NCI-H2029 (cell line): ENCODE results near the gene MROH2A.

Source experiments
- DNase-seq: peaks from one replicate; lab custom pipeline; 2025; lab: John Stamatoyannopoulos, UW

Gene MROH2A

DNA sequence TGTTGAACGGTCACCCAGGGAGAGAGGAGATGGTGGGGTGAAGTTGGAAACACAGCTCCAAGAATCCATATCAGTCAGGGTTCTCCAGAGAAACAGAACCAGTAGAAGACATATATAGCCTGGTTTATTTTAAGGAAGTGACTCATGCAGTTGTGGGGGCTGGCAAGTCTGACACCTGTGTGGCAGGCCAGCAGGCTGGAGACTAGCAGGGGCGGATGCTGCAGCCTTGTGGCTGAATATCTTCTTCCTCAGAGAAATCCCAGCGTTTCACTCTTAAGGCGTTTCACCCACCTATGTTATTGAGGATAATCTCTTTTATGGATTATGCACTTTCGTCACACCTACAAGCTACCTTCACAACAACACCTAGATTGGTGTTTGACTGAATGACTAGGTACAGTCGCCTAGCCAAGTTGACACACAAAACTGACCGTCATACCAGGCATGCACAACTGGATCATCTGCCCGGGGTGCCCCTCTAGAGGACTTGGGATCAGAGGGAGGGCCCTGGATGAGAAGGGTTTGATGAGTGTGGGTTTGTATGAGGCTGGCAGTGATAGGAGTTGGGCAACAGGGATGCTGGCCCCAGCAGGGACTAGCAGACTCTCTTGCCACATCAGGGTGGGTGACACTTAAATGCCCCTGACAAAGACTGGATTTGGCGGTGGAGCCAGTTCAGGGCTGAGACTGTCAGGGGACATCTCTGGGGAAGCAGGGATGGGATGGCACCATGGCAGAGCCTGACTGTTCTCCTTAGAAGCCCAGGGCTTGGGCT, 23.4 kb downstream of the MROH2A start:
- DNase-seq, result no peak

DNA sequence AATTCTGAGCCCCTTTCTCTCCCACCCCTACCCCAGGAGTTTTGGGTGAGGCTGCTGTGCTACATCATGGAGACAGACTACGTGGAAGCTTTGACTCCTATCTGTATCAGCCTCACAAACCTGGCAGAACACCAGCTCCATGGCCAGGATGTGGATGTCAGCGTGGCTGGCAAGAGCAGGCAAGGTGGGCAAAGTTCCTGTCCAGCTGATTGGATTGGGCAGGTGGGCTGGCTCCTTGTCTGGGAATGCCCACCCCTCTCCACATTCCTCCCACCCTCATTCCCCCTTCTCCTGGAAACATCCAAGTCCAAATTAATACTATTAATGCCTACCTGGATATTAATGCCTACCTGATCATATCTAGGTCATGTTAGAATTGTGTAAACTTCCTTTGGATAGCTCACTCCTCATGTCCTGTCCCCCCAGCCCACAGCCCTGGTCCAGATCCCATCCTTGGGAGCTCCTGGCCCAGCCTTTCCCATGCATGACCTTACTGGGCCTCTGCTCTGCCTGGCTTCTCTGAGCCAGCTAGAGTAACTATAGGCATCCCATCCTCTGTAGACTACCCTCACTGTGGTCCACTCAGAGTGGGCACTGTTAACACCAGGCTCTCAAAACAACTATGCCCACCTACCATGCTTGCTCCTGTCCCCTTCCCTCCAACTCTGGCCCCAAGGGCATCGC, 24.1 kb downstream of the MROH2A start:
- no peak for DNase-seq

- no peak for DNase-seq
These were observed 25.3 kb downstream of the MROH2A start for GRCh38 chr2:233803292-233803911.

GRCh38 chr2:233803994-233804393, 25.9 kb downstream of the MROH2A start:
- no peak for DNase-seq

- DNase-seq, result no peak
These were observed 29.2 kb downstream of the MROH2A start for GRCh38 chr2:233807215-233807865.

DNA sequence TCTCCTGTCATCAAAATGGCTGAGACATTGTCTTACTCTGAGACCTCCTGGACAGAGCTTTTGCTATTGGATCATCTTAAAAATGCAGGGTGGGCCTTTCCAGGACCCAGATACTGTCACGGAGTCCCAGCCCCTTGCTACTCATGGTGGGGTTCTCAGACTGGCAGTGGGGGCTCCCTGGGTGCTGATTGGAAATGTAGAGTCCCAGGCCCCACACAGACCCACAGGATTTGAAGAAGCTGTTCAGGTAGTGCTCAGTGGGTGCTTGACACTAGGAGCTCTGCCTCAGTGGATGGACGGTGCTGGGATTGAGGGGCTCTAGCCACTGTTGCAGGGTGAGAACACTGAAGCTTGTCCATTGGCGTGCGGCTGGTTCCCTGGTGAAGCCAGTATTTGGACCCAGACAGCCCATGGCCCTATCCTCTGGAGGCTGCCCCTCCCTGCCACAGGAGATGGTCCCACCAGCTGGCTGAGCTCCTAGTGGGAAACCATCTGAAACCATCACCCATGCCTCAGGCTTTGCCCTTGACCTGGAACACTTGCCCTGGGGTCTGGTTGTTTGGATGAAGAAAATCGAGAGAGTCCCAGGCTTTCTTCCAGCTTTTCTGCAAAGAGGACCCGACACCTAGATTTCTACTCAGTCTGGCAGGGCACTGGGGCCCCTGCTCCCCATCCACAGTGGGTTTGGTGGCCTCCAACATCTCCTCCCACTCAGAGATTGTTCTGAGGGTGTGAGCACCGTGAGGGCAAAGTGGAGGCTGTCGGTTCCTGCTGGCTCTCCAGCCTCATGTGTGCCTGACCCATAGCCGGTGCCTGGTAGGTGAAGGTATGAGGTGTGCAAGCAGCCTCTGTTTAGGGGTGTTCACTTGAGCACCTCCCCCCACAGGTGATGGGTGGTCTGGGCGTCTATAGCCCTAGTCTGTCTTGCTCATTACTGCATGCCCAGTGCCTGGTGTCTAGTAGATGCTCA, 30.1 kb downstream of the MROH2A start:
- DNase-seq, result no peak

DNA sequence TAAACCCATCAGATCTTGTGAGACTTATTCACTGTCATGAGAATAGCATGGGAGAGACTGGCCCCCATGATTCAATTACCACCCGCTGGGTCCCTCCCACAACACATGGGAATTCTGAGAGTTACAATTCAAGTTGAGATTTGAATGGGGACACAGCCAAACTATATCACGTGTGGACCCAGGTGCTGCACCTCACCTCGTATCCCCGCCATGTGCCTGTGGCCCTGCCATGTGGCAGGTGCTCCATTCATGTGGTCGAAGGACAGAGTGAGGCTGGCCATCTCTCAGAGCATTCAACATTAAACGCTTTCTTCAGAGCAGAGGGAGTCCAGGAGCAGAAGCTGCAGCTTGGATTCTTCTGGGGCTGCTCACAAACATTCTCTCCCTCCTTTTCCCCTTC, 32.3 kb downstream of the MROH2A start:
- DNase-seq, result no peak

DNA sequence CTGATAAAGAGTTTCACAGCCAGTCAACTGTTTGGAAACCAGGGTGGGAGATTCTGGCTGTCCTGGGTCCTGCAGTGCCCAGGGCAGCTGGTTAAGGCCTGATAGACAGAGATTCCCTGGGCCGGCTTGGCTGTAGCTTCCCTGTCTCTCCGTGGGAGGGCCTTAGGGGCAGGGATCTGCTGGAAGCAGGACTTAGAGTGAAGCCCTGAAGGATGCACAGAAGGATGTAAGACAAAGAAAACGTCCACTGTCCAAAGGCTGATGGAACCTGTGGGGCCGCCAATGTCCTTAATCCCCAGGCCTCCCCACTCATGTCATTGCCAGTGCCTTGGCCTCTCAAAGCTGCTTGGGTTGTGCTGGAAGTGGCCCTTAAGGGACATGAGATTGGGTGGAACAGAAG, 33.0 kb downstream of the MROH2A start:
- no peak for DNase-seq

DNA sequence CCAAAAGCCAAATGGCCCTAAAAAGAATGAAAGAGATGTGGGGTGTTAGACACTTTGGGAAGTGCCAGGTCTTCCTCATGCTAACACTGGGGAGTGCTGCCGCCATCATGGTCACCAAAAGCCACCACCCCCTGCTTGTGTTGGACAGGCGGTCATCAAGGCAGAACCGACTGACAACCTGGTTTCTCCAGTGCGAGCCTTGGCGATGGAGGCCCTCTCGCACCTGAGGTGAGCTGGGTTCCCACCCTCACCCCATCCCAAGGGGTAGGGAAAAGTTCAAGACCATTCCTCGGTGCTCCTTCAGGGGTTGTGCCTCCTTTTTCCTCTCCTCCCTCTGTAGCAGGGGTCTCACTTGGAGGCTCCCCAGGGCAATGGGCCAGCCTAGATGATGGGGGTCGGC, 33.6 kb downstream of the MROH2A start:
- DNase-seq, result no peak

- no peak for DNase-seq
These were observed 35.3 kb downstream of the MROH2A start for GRCh38 chr2:233813236-233814055.

- DNase-seq, result no peak
These were observed 36.1 kb downstream of the MROH2A start for GRCh38 chr2:233814056-233814835.

- no peak for DNase-seq
These were observed 37.7 kb downstream of the MROH2A start for GRCh38 chr2:233815861-233816260.

DNA sequence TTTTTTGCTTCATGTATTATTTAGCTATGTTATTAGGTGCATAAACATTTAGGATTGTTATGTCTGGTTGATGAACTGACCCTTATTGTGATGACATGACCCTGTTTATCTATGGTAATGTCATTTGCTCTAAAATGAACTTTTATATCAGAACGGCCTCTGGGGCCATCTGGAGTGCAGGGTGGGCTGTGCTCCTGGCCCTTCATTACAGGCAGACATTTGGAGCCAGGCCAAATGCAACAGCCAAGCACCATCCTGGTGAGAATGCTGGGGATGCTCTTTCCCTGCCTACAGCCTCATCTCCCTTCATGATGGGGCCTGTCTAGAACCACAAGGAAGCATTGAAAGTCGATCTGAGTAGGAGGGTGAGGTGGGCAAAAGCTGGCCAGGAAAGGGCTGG, 38.2 kb downstream of the MROH2A start:
- no peak for DNase-seq

GRCh38 chr2:233816771-233817170, 38.6 kb downstream of the MROH2A start:
- DNase-seq, result no peak

- DNase-seq, result no peak
These were observed 39.3 kb downstream of the MROH2A start for GRCh38 chr2:233817361-233817911.

GRCh38 chr2:233817995-233818638, 40.0 kb downstream of the MROH2A start:
- no peak for DNase-seq

GRCh38 chr2:233818639-233819621, 40.8 kb downstream of the MROH2A start:
- no peak for DNase-seq
